H9 (cell line): ENCODE data around the gene ECI2. TPM values are rescaled to one million over a fixed set of nuclear protein-coding genes. Genes with fewer than 3 reads are reported as not detected.

Experiments used
- DNase-seq: peaks from one replicate; pipeline ENCODE4 v3.0.0-alpha.2; 2017
- H2AFZ ChIP-seq: one replicate; pipeline ENCODE4 v1.6.1; 2013; ENCODE audit warnings: mild to moderate bottlenecking, low read length, control low read depth, moderate library complexity
- H2AK5ac ChIP-seq: 2 replicates; pipeline ENCODE4 v1.6.1; 2013; ENCODE audit warnings: low read length, control low read depth, mixed read lengths; ENCODE audit not compliant: insufficient read length
- H2BK120ac ChIP-seq: one replicate; pipeline ENCODE4 v1.6.1; 2013; ENCODE audit warnings: low read depth, mild to moderate bottlenecking, low read length, control low read depth, inconsistent platforms; ENCODE audit not compliant: poor library complexity, severe bottlenecking
- H2BK12ac ChIP-seq: 2 replicates; pipeline ENCODE4 v1.6.1; 2013; ENCODE audit warnings: low read length, control low read depth, mixed read lengths, low read depth; ENCODE audit not compliant: insufficient read length
- H2BK15ac ChIP-seq: 2 replicates; pipeline ENCODE4 v1.6.1; 2013; ENCODE audit warnings: low read depth, low read length, control low read depth
- H2BK20ac ChIP-seq: one replicate; pipeline ENCODE4 v1.6.1; 2013; ENCODE audit warnings: low read depth, mild to moderate bottlenecking, low read length, control low read depth, inconsistent platforms; ENCODE audit not compliant: poor library complexity, severe bottlenecking
- H2BK5ac ChIP-seq: 2 replicates; pipeline ENCODE4 v1.6.1; 2013; ENCODE audit warnings: low read length, control low read depth, mixed read lengths; ENCODE audit not compliant: insufficient read length
- H3K14ac ChIP-seq: 2 replicates; pipeline ENCODE4 v1.6.1; 2013; ENCODE audit warnings: low read length, control low read depth; ENCODE audit not compliant: insufficient read depth
- H3K18ac ChIP-seq: 2 replicates; pipeline ENCODE4 v1.6.1; 2013; ENCODE audit warnings: low read depth, mild to moderate bottlenecking, mixed read lengths, low read length, control low read depth; ENCODE audit not compliant: insufficient read length
- H3K23ac ChIP-seq: 2 replicates; pipeline ENCODE4 v1.6.1; 2013; ENCODE audit warnings: low read length, control low read depth, mixed read lengths, low read depth; ENCODE audit not compliant: insufficient read length
- H3K23me2 ChIP-seq: 2 replicates; pipeline ENCODE4 v1.6.1; 2013; ENCODE audit warnings: low read depth, mild to moderate bottlenecking, mixed read lengths, low read length, control low read depth; ENCODE audit not compliant: insufficient read length, poor library complexity, severe bottlenecking
- H3K27ac ChIP-seq: 2 replicates; pipeline ENCODE4 v1.5.1; 2013; ENCODE audit warnings: low read length, control low read depth, mixed read lengths, low read depth; ENCODE audit not compliant: insufficient read length
- H3K27me3 ChIP-seq: 2 replicates; pipeline ENCODE4 v1.6.1; 2013; ENCODE audit warnings: low read length, control low read depth, inconsistent platforms; ENCODE audit not compliant: insufficient read depth
- H3K4ac ChIP-seq: 2 replicates; pipeline ENCODE4 v1.6.1; 2013; ENCODE audit warnings: low read depth, mild to moderate bottlenecking, control low read depth, inconsistent platforms, low read length, moderate library complexity
- H3K4me1 ChIP-seq: 2 replicates; pipeline ENCODE4 v1.6.1; 2013; ENCODE audit warnings: low read length, control low read depth, inconsistent platforms; ENCODE audit not compliant: insufficient read depth
- H3K4me2 ChIP-seq: 2 replicates; pipeline ENCODE4 v1.6.1; 2013; ENCODE audit warnings: low read length, control low read depth, mixed read lengths; ENCODE audit not compliant: insufficient read length, insufficient read depth
- H3K56ac ChIP-seq: 2 replicates; pipeline ENCODE4 v1.6.1; 2013; ENCODE audit warnings: low read depth, mild to moderate bottlenecking, mixed read lengths, low read length, control low read depth; ENCODE audit not compliant: insufficient read length
- H3K79me1 ChIP-seq: 2 replicates; pipeline ENCODE4 v1.6.1; 2013; ENCODE audit warnings: low read depth, mild to moderate bottlenecking, moderate library complexity, low read length, control low read depth, inconsistent platforms; ENCODE audit not compliant: insufficient read depth, poor library complexity, severe bottlenecking
- H3K79me2 ChIP-seq: 2 replicates; pipeline ENCODE4 v1.6.1; 2013; ENCODE audit warnings: low read length, control low read depth, inconsistent platforms; ENCODE audit not compliant: insufficient read depth
- H3K9ac ChIP-seq: 2 replicates; pipeline ENCODE4 v1.6.1; 2013; ENCODE audit warnings: low read length, control low read depth, mixed read lengths; ENCODE audit not compliant: insufficient read length; ENCODE audit errors: extremely low read depth
- H3K9me3 ChIP-seq: one replicate; pipeline ENCODE4 v1.6.1; 2013; ENCODE audit warnings: low read depth, low read length, inconsistent platforms; ENCODE audit not compliant: control insufficient read depth
- H3T11ph ChIP-seq: one replicate; pipeline ENCODE4 v1.6.1; 2013; ENCODE audit warnings: mild to moderate bottlenecking, low read length, control low read depth, inconsistent platforms
- H4K20me1 ChIP-seq: one replicate; pipeline ENCODE4 v1.6.1; 2013; ENCODE audit not compliant: control insufficient read depth, insufficient read length, insufficient read depth
- H4K5ac ChIP-seq: 2 replicates; pipeline ENCODE4 v1.6.1; 2013; ENCODE audit warnings: low read depth, mild to moderate bottlenecking, mixed read lengths, low read length, control low read depth; ENCODE audit not compliant: insufficient read length
- H4K8ac ChIP-seq: replicated peaks from 2 replicates; pipeline ENCODE4 v1.6.1; 2013; ENCODE audit warnings: low read length, control low read depth, mixed read lengths, low read depth; ENCODE audit not compliant: insufficient read length
- H4K91ac ChIP-seq: 2 replicates; pipeline ENCODE4 v1.6.1; 2013; ENCODE audit warnings: low read depth, mild to moderate bottlenecking, moderate library complexity, mixed read lengths, low read length, control low read depth; ENCODE audit not compliant: insufficient read length
- H3K27ac Mint-ChIP-seq, 3 experiments: 2 replicates in 2 of 3; 3 replicates in 1 of 3; pipeline ENCODE4 v1.8.0; 2020 to 2021; ENCODE audit warnings: mixed read lengths in 3 of 3, mild to moderate bottlenecking in 1 of 3, moderate library complexity in 1 of 3
- H3K27me3 Mint-ChIP-seq: 2 replicates; pipeline ENCODE4 v1.8.0; 2021; ENCODE audit warnings: low read depth, mild to moderate bottlenecking, moderate library complexity, mixed read lengths
- H3K36me3 Mint-ChIP-seq, 3 experiments: 2 replicates in 2 of 3; 3 replicates in 1 of 3; pipeline ENCODE4 v1.8.0; 2020 to 2021; ENCODE audit warnings: low read depth in 3 of 3, mixed read lengths in 3 of 3; ENCODE audit not compliant: insufficient read depth in 1 of 3
- H3K4me1 Mint-ChIP-seq, 2 experiments: 2 replicates each; pipeline ENCODE4 v1.8.0; 2020; ENCODE audit warnings: mixed read lengths in 2 of 2
- H3K4me3 Mint-ChIP-seq, 2 experiments: 2 replicates in 1 of 2; 3 replicates in 1 of 2; pipeline ENCODE4 v1.8.0; 2020 to 2021; ENCODE audit warnings: mild to moderate bottlenecking in 2 of 2, mixed read lengths in 2 of 2, moderate library complexity in 1 of 2
- H3K9me3 Mint-ChIP-seq, 2 experiments: 2 replicates in 1 of 2; 3 replicates in 1 of 2; pipeline ENCODE4 v1.8.0; 2020; ENCODE audit warnings: mild to moderate bottlenecking in 2 of 2, mixed read lengths in 2 of 2, moderate library complexity in 1 of 2
- WGBS: extraction: QIAGEN DNeasy Blood & Tissue Kit; methylation state at CpG from one replicate; pipeline ENCODE4 v1.1.7; 2013; ENCODE audit warnings: missing lambda C conversion rate, low lambda C conversion rate, mixed read lengths; ENCODE audit not compliant: insufficient read length; ENCODE audit errors: extremely low coverage; 5-methylcytosine and 5-hydroxymethylcytosine counted together
- total RNA-seq: library from RNA; stranded (reverse); gene quantifications from 2 replicates; pipeline ENCODE4 v1.2.1, GENCODE V29; 2021
- TF ChIP-seq, protein P1 (sequence below): fragments of 200-600 bp; sonication (generic); conservative IDR thresholded peaks from 3 replicates; pipeline ENCODE4 v1.8.0; 2021; ENCODE audit warnings: antibody characterized with exemption, mild to moderate bottlenecking

The ECI2 gene
- total RNA-seq, 1 experiment from 2014 or later = 67.5 TPM

DNA sequence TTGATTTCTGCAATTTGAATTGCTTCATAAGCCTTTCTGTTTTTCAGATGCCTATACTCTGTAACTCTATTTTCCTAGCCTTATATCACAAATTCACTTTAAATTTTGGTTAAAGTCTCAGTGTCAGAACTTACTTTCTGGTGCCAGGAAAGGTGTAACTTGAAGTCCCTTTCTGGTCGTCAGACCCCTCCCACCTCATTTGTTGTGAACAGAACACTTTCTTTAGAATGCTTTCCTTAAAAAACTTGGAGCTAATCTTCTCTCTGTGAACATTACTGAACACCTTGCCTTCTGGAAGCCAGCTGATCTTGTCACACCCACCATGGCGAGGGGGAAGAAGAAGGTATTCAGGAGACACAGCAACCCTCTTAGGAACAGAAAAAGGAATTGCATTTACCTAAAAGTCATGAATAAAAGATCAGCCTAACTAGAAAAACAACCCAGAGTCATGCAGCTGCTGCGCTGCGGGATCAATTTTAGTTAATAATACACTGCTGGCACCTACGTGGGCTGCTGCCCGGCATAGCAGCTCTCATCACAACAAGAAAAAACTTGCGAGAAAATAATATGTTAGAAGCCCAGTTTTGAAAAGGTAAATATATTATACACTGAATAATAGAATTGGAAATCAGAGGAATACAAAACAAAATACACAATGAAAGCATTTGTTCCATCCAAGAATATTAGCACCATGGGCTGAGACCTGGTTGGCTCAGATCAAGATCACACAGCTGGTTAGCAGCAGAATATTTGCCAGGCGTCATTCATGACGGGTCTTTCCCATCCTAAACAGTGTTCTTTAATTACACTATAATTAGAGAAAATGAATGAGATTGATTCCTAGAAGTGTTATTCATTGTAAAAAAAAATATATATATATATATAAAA, 50.7 kb downstream of the ECI2 start:
- H2BK120ac ChIP-seq = no peak overlapping the region
- no CpG with 5 or more reads among the region's 9 CpGs for WGBS
- H3K4me1 ChIP-seq = no peaks in the 10 kb centered on the region
- Mint-ChIP-seq H3K4me3 (no peak overlapping the region), H3K9me3 (no peaks in the 10 kb centered on the region), H3K27me3 (no peaks in the 10 kb centered on the region; the same call in 1 of the 2 replicates), H3K36me3 (no peaks in the 10 kb centered on the region), H3K27ac (peak overlapping the region in 2 of 3 experiments; percentile 19 to 36; a peak in 3 of 7 replicates), H3K4me1 (peaks cover 12 to 14% of the 10 kb centered on the region in 2 experiments)
- no peak overlapping the region for H3T11ph ChIP-seq
- no peak overlapping the region for H3K14ac ChIP-seq
- H3K18ac ChIP-seq = no peak overlapping the region
- no peak overlapping the region for H3K23ac ChIP-seq
- DNase-seq = no peak
- H3K4ac ChIP-seq = no peak overlapping the region
- no peak overlapping the region for H4K8ac ChIP-seq
- no peaks in the 10 kb centered on the region for H3K9me3 ChIP-seq
- H3K27ac ChIP-seq = no peak overlapping the region
- no peak overlapping the region for H3K4me2 ChIP-seq
- H2BK5ac ChIP-seq = no peak overlapping the region
- H4K20me1 ChIP-seq = no peaks in the 10 kb centered on the region
- H2BK12ac ChIP-seq = no peak overlapping the region
- H3K56ac ChIP-seq = no peak overlapping the region
- H2AK5ac ChIP-seq = no peak overlapping the region
- H3K27me3 ChIP-seq = no peaks in the 10 kb centered on the region
- no peak overlapping the region for H4K91ac ChIP-seq
- TF ChIP-seq, protein P1, sequence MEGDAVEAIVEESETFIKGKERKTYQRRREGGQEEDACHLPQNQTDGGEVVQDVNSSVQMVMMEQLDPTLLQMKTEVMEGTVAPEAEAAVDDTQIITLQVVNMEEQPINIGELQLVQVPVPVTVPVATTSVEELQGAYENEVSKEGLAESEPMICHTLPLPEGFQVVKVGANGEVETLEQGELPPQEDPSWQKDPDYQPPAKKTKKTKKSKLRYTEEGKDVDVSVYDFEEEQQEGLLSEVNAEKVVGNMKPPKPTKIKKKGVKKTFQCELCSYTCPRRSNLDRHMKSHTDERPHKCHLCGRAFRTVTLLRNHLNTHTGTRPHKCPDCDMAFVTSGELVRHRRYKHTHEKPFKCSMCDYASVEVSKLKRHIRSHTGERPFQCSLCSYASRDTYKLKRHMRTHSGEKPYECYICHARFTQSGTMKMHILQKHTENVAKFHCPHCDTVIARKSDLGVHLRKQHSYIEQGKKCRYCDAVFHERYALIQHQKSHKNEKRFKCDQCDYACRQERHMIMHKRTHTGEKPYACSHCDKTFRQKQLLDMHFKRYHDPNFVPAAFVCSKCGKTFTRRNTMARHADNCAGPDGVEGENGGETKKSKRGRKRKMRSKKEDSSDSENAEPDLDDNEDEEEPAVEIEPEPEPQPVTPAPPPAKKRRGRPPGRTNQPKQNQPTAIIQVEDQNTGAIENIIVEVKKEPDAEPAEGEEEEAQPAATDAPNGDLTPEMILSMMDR = no peak
- no peak overlapping the region for H4K5ac ChIP-seq
- H2BK15ac ChIP-seq = no peak overlapping the region
- no peaks in the 10 kb centered on the region for H3K79me1 ChIP-seq
- H3K79me2 ChIP-seq = no peaks in the 10 kb centered on the region
- peak overlapping the region; percentile 73 for H2AFZ ChIP-seq
- no peaks in the 10 kb centered on the region for H3K23me2 ChIP-seq
- no peak overlapping the region for H2BK20ac ChIP-seq
- no peak overlapping the region for H3K9ac ChIP-seq
